ENCODE results near the gene RAD23B.

DNA sequence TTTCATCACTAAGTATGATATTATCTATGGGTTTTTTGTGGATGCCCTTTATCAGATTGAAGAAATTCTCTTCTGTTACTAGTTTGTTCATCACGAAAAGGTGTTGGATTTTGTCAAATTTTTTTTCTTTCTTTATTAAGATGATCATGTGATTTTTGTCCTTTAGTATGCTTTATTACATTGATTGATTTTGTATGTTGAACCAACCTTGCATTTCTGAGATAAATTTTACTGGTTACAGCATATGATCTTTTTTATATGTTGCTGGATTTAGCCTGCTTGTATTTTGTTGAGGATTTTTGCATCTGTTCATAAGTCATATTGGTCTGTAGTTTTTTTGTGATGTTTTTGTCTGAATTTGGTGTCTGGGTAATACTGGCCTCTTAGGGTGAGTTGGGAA lies 42.8 kb downstream of the RAD23B start:
- TF ChIP-seq, protein P1, sequence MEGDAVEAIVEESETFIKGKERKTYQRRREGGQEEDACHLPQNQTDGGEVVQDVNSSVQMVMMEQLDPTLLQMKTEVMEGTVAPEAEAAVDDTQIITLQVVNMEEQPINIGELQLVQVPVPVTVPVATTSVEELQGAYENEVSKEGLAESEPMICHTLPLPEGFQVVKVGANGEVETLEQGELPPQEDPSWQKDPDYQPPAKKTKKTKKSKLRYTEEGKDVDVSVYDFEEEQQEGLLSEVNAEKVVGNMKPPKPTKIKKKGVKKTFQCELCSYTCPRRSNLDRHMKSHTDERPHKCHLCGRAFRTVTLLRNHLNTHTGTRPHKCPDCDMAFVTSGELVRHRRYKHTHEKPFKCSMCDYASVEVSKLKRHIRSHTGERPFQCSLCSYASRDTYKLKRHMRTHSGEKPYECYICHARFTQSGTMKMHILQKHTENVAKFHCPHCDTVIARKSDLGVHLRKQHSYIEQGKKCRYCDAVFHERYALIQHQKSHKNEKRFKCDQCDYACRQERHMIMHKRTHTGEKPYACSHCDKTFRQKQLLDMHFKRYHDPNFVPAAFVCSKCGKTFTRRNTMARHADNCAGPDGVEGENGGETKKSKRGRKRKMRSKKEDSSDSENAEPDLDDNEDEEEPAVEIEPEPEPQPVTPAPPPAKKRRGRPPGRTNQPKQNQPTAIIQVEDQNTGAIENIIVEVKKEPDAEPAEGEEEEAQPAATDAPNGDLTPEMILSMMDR (IDR thresholded peaks at IDR 0.05 in 2 of 3, conservative IDR thresholded peaks at IDR 0.05 in 1 of 3; ENCODE audit: borderline replicate concordance in 1 of 3, insufficient read depth in 1 of 3, low read depth in 2 of 3, low read length in 2 of 3), result no peak
- TF ChIP-seq ZFX (IDR thresholded peaks at IDR 0.05) (no peak), CEBPB (IDR thresholded peaks at IDR 0.05; ENCODE audit: low read depth) (no peak), POLR2AphosphoS5 (IDR thresholded peaks at IDR 0.05; ENCODE audit: low read depth, low read length) (no peak)
- TF ChIP-seq, protein P2, sequence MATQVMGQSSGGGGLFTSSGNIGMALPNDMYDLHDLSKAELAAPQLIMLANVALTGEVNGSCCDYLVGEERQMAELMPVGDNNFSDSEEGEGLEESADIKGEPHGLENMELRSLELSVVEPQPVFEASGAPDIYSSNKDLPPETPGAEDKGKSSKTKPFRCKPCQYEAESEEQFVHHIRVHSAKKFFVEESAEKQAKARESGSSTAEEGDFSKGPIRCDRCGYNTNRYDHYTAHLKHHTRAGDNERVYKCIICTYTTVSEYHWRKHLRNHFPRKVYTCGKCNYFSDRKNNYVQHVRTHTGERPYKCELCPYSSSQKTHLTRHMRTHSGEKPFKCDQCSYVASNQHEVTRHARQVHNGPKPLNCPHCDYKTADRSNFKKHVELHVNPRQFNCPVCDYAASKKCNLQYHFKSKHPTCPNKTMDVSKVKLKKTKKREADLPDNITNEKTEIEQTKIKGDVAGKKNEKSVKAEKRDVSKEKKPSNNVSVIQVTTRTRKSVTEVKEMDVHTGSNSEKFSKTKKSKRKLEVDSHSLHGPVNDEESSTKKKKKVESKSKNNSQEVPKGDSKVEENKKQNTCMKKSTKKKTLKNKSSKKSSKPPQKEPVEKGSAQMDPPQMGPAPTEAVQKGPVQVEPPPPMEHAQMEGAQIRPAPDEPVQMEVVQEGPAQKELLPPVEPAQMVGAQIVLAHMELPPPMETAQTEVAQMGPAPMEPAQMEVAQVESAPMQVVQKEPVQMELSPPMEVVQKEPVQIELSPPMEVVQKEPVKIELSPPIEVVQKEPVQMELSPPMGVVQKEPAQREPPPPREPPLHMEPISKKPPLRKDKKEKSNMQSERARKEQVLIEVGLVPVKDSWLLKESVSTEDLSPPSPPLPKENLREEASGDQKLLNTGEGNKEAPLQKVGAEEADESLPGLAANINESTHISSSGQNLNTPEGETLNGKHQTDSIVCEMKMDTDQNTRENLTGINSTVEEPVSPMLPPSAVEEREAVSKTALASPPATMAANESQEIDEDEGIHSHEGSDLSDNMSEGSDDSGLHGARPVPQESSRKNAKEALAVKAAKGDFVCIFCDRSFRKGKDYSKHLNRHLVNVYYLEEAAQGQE (IDR thresholded peaks at IDR 0.05; ENCODE audit: low read depth), result no peak
- TF ChIP-seq, protein P3, sequence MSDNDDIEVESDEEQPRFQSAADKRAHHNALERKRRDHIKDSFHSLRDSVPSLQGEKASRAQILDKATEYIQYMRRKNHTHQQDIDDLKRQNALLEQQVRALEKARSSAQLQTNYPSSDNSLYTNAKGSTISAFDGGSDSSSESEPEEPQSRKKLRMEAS (IDR thresholded peaks at IDR 0.05), result no peak
